Endothelial cell of umbilical vein (primary cell): Measurements from ENCODE around the gene CHMP5. TPM values are rescaled to one million over a fixed set of nuclear protein-coding genes. Genes with fewer than 3 reads are reported as not detected.

Source experiments
- BruUV-seq: library from RNA; stranded (reverse); fragments of 400-500 nt; replicated peaks from 2 replicates; lab custom pipeline; 2021; lab: Mats Ljungman, UMichigan
- CTCF ChIA-PET: fragments of 300-600, 350-600 bp; sonication (Branson Sonifier 250); formaldehyde crosslinking; loops from one replicate; lab custom pipeline; 2021; ENCODE audit warnings: antibody characterized with exemption, inconsistent platforms; lab: Charles Lee
- POLR2A ChIA-PET: fragments of 300-600, 350-600 bp; sonication (Branson Sonifier 250); formaldehyde crosslinking; loops from one replicate; lab custom pipeline; 2021; ENCODE audit warnings: antibody characterized with exemption, inconsistent platforms; lab: Charles Lee
- DNase-seq: peaks from one replicate; pipeline ENCODE4 v3.0.0-alpha.2; 2011; ENCODE audit warnings: low read depth, low spot score
- FAIRE-seq: peaks from 2 replicates; lab custom pipeline; 2011; peaks lifted over from hg19 to GRCh38; lab: Jason Lieb, UNC
- H2AFZ ChIP-seq: 2 replicates; pipeline ENCODE4 v1.6.0; 2012; ENCODE audit warnings: low read depth, low read length, control low read depth, inconsistent platforms
- H3K27ac ChIP-seq: 2 replicates; pipeline ENCODE4 v1.5.1; 2011; ENCODE audit warnings: low read depth, mild to moderate bottlenecking, control low read depth, low read length, moderate library complexity; ENCODE audit not compliant: insufficient read depth
- H3K27me3 ChIP-seq, 2 experiments: 2 replicates each; pipeline versions ENCODE4 v1.6.0 to v1.6.1; 2011; ENCODE audit warnings: low read length in 2 of 2, mixed read lengths in 1 of 2; ENCODE audit not compliant: control insufficient read depth in 2 of 2, insufficient read depth in 2 of 2
- H3K36me3 ChIP-seq, 2 experiments: 2 replicates in 1 of 2; 3 replicates in 1 of 2; pipeline ENCODE4 v1.5.1; 2011; ENCODE audit warnings: low read length in 2 of 2, mild to moderate bottlenecking in 1 of 2, moderate library complexity in 1 of 2; ENCODE audit not compliant: control insufficient read depth in 2 of 2, insufficient read depth in 2 of 2; ENCODE audit errors: extremely low read depth in 1 of 2
- H3K4me1 ChIP-seq: 3 replicates; pipeline ENCODE4 v1.5.1; 2011; ENCODE audit warnings: mild to moderate bottlenecking, low read length; ENCODE audit not compliant: control insufficient read depth, insufficient read depth; ENCODE audit errors: extremely low read depth
- H3K4me2 ChIP-seq: 2 replicates; pipeline ENCODE4 v1.6.1; 2011; ENCODE audit warnings: low read length, control low read depth, mixed read lengths; ENCODE audit not compliant: insufficient read depth
- H3K4me3 ChIP-seq, 3 experiments: fragments of 200-600 bp in 1 of 3; sonication (generic), shearing (Covaris generic) in 1 of 3; replicated peaks in 1 of 3; 2 replicates each; pipeline ENCODE4 v1.5.1; 2011 to 2016; ENCODE audit warnings: control low read depth in 3 of 3, low read length in 3 of 3, mild to moderate bottlenecking in 2 of 3, inconsistent platforms in 1 of 3, low read depth in 1 of 3, moderate library complexity in 1 of 3; ENCODE audit not compliant: insufficient read depth in 1 of 3
- H3K79me2 ChIP-seq: 2 replicates; pipeline ENCODE4 v1.6.0; 2012; ENCODE audit warnings: low read length, inconsistent platforms; ENCODE audit not compliant: control insufficient read depth, insufficient read depth
- H3K9ac ChIP-seq: replicated peaks from 2 replicates; pipeline ENCODE3; 2011; ENCODE audit warnings: low read length, control low read depth; ENCODE audit not compliant: insufficient read depth; ENCODE audit errors: extremely low read depth
- H3K9me1 ChIP-seq: replicated peaks from 3 replicates; pipeline ENCODE4 v1.6.0; 2011; ENCODE audit warnings: mild to moderate bottlenecking, low read length; ENCODE audit not compliant: control insufficient read depth, insufficient read depth; ENCODE audit errors: extremely low read depth
- H3K9me3 ChIP-seq: replicated peaks from 2 replicates; pipeline ENCODE4 v1.5.1; 2012; ENCODE audit warnings: low read length, inconsistent platforms; ENCODE audit not compliant: control insufficient read depth, insufficient read depth
- H4K20me1 ChIP-seq: replicated peaks from 2 replicates; pipeline ENCODE3; 2011; ENCODE audit warnings: mild to moderate bottlenecking, low read length; ENCODE audit not compliant: control insufficient read depth, insufficient read depth; ENCODE audit errors: extremely low read depth
- EZH2 ChIP-seq: IDR thresholded peaks from 2 replicates; pipeline ENCODE4 v1.6.1; 2012; ENCODE audit warnings: borderline replicate concordance, low read depth, mild to moderate bottlenecking, moderate library complexity, low read length, inconsistent platforms; ENCODE audit not compliant: severe bottlenecking
- FOS ChIP-seq: IDR thresholded peaks from 2 replicates; pipeline ENCODE4 v1.6.1; 2011; ENCODE audit warnings: mild to moderate bottlenecking, low read length, moderate library complexity, borderline replicate concordance; ENCODE audit not compliant: insufficient read depth
- GATA2 ChIP-seq: IDR thresholded peaks from 2 replicates; pipeline ENCODE4 v1.7.0; 2011; ENCODE audit warnings: low read depth, mild to moderate bottlenecking, moderate library complexity, mixed read lengths, low read length; ENCODE audit not compliant: insufficient read length, insufficient read depth
- JUN ChIP-seq: IDR thresholded peaks from 2 replicates; pipeline ENCODE4 v1.6.1; 2011; ENCODE audit warnings: borderline replicate concordance, low read depth; ENCODE audit not compliant: insufficient read length, insufficient read depth
- MAX ChIP-seq: IDR thresholded peaks from 2 replicates; pipeline ENCODE4 v1.6.1; 2011; ENCODE audit not compliant: insufficient read depth, insufficient read length
- MYC ChIP-seq: IDR thresholded peaks from one replicate; pipeline ENCODE4 v1.6.1; 2011; ENCODE audit warnings: mild to moderate bottlenecking, low read depth, low read length
- POLR2A ChIP-seq: IDR thresholded peaks from 2 replicates; pipeline ENCODE4 v1.6.1; 2012; ENCODE audit warnings: low read depth, mild to moderate bottlenecking, control low read depth, low read length
- POLR2AphosphoS5 ChIP-seq: IDR thresholded peaks from 2 replicates; pipeline ENCODE4 v1.6.1; 2012; ENCODE audit warnings: low read depth, mild to moderate bottlenecking, control low read depth, low read length, moderate library complexity; ENCODE audit not compliant: insufficient read depth
- dilution Hi-C: fragments of 300-500 bp; cut with MboI; formaldehyde crosslinking; loops from one replicate; pipeline ENCODE4 v1.15.0; 2019; ENCODE audit warnings: low sequenced_read_pairs; ENCODE audit not compliant: extremely low pct_ligation_motif_present
- intact Hi-C: fragments of 100-400 bp; cut with micrococcal nuclease; formaldehyde crosslinking; loops from one replicate; pipeline ENCODE4 v1.10.0; 2022
- polyA plus RNA-seq, 4 experiments: library from polyadenylated mRNA; depleted of rRNA in 3 of 4; stranded (reverse) in 3 of 4; unstranded in 1 of 4; fragments of >200 nt; gene quantifications; 2 replicates each; pipeline versions ENCODE4 v1.2.1 to v1.2.3, GENCODE V29; 2011 to 2012; ENCODE audit warnings: missing spikeins in 1 of 4
- total RNA-seq: library from RNA; stranded (reverse); gene quantifications from 2 replicates; pipeline ENCODE4 v1.2.3, GENCODE V29; 2021

The CHMP5 gene
- total and polyA plus RNA-seq, 2 donors (not counting 3 experiments of a cell fraction or from before 2014, with no cell fraction given), result 33.2 to 55.8 TPM

- FAIRE-seq, result no peak
- Histone ChIP-seq H3K79me2 (no peaks in the 10 kb centered on the region), H3K4me3 (no peak overlapping the region), H3K27me3 (peaks cover 0 to 16% of the 10 kb centered on the region in 2 experiments), H2AFZ (no peak overlapping the region), H3K4me1 (no peaks in the 10 kb centered on the region), H3K9me3 (no peaks in the 10 kb centered on the region), H3K9ac (no peak overlapping the region), H3K36me3 (no peaks in the 10 kb centered on the region), H4K20me1 (no peaks in the 10 kb centered on the region), H3K9me1 (no peaks in the 10 kb centered on the region), H3K4me2 (no peak overlapping the region), H3K27ac (no peak overlapping the region)
- ChIA-PET CTCF (interaction anchor here (1.1 kb wide), 1 partner anchor 79 kb away, joined by 3 read pairs; no protein-coding TSS in a partner anchor), POLR2A (no interaction called here)
- dilution Hi-C loops, result no loop called here
- no TSS peak for BruUV-seq
- intact Hi-C loops, result no loop called here
- no peak for TF ChIP-seq MYC
- no peak for TF ChIP-seq GATA2
- TF ChIP-seq MAX, result no peak
- no peak for TF ChIP-seq FOS
- no peak for TF ChIP-seq POLR2A
- no peak for TF ChIP-seq JUN
- TF ChIP-seq EZH2, result no peak
- no peak for TF ChIP-seq POLR2AphosphoS5
- no peak for DNase-seq
These were observed 33.9 kb upstream of the CHMP5 start for GRCh38 chr9:33230756-33231622.
